Measurements from ENCODE around the gene DLG4. TPM values are rescaled to one million over a fixed set of nuclear protein-coding genes. Genes with fewer than 3 reads are reported as not detected.

The DLG4 gene
- total RNA-seq, 4 donors from 2014 or later, result 2.9 to 12.7 (median 3.2) TPM

DNA sequence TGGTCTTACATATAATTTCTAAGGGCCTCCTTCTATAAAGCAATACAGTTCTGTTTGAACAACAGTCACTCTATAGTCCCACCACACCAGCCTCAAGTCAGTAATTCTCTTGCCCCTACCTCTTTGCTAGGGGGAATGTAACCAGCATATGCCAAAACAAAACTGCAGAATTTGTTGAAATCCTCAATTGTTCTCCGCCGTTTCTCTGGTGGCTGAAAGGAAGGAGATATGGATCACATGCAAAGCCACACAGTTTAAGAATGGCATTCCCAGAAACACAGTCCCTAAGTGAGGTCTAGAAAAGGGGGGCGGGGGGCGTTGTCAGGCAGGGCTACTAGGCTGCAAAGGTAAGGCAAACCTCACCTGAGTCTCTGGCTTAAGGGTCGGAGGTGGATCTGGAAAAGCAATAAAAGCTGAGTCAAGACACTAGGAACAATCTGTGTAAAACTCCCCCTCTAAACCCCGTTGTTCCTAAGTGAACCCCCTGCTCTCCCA, 17.7 kb upstream of the DLG4 start:
- Histone ChIP-seq H3K9me3 (no peaks in the 10 kb centered on the region), H3K27me3 (no peaks in the 10 kb centered on the region), H3K27ac (peak overlapping the region; percentile 95), H3K4me1 (peaks cover 68% of the 10 kb centered on the region), H3K36me3 (peaks cover 9% of the 10 kb centered on the region), H3K4me3 (peak overlapping the region; percentile 97)
- DNase-seq (ENCODE audit: low spot score in 2 of 2), result peak in 1 of 2 donors; percentile 72
- TF ChIP-seq POLR2A (IDR thresholded peaks at IDR 0.05), result no peak
- WGBS, result 19% methylated on average over 6 of the region's 6 CpGs

DNA sequence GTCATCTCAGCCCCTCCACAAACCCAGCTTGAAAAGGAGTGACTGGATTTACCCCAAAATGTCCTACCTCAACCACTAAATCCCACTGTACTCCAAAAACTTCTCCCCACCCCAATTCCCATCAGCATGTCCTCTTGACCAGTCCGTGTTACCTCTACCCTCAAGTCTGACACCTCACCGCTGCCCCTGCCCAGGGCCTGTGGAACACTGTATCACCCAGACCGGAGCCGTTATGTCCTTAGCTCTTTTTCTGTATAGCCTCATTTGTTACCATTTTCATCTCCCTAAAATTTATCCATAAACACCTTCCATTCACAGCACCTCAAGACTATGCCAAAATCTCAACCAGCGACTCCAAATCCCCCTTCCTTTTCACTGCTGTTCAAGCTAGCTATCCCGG, 17.2 kb upstream of the DLG4 start:
- H3K4me1 ChIP-seq, result peaks cover 73% of the 10 kb centered on the region
- H3K9me3 ChIP-seq, result no peaks in the 10 kb centered on the region
- H3K27ac ChIP-seq, result peak overlapping the region; percentile 95
- DNase-seq (ENCODE audit: low spot score in 2 of 2), result no peak
- 83% methylated on average over 6 of the region's 6 CpGs for whole genome bisulfite sequencing
- no peaks in the 10 kb centered on the region for H3K27me3 ChIP-seq
- H3K4me3 ChIP-seq, result no peak overlapping the region
- TF ChIP-seq, protein P1, sequence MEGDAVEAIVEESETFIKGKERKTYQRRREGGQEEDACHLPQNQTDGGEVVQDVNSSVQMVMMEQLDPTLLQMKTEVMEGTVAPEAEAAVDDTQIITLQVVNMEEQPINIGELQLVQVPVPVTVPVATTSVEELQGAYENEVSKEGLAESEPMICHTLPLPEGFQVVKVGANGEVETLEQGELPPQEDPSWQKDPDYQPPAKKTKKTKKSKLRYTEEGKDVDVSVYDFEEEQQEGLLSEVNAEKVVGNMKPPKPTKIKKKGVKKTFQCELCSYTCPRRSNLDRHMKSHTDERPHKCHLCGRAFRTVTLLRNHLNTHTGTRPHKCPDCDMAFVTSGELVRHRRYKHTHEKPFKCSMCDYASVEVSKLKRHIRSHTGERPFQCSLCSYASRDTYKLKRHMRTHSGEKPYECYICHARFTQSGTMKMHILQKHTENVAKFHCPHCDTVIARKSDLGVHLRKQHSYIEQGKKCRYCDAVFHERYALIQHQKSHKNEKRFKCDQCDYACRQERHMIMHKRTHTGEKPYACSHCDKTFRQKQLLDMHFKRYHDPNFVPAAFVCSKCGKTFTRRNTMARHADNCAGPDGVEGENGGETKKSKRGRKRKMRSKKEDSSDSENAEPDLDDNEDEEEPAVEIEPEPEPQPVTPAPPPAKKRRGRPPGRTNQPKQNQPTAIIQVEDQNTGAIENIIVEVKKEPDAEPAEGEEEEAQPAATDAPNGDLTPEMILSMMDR (IDR thresholded peaks at IDR 0.05), result no peak
- no peak for TF ChIP-seq EP300 (IDR thresholded peaks at IDR 0.05)
- TF ChIP-seq POLR2A (IDR thresholded peaks at IDR 0.05), result no peak
- TF ChIP-seq POLR2AphosphoS5 (IDR thresholded peaks at IDR 0.05), result no peak
- H3K36me3 ChIP-seq, result peaks cover 9% of the 10 kb centered on the region

DNA sequence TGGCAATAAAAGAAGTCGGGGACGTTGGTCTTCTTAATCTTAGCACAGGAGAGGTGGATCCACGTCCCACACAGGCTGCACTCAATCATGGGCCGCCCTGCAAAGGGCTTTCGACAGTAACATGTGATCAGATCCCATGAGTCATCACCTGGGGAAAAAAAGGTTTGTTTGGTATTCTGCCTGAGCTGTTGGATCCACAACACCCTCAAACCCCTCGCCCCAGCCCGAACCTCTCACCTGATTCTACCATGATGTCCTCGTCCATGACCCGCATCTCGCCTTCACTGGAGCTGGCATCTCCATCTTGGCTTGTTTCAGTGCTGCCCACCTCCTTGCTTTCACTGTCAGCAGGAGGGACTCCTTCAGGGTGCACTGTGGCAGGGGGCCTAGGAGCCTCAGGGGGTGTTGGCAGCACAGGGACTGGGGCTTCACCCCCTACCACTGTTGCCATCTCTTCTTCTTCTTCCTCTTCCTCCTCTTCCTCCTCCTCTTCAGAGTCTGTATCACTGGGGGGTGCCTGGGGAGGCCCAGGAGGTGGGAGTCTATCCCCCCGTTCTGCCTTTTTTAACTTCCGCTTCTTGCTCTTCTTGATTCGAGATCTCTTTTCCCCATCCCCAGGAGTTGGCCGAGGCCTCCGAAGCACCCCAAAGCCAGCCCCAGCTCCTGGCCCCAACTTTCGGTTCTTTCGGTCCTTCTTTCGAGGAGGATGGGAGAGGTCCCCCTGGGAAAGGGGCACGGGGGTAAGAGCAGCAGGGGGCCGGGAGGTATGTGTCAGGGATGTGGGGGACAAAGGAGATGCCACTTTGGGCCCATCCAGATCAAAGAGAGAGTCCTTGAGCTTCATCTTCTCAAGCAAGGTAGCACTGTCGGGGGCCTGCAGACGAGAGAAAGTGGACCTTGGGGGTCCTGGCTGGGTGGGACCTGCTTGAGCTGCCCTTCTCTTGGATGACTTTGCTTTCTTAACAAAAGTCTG, 16.3 kb upstream of the DLG4 start:
- Histone ChIP-seq H3K4me3 (no peak overlapping the region), H3K36me3 (peaks cover 9% of the 10 kb centered on the region), H3K27me3 (no peaks in the 10 kb centered on the region), H3K4me1 (peaks cover 71% of the 10 kb centered on the region), H3K9me3 (no peaks in the 10 kb centered on the region), H3K27ac (no peak overlapping the region)
- WGBS, result 79% methylated on average over 22 of the region's 22 CpGs
- DNase-seq (ENCODE audit: low spot score in 2 of 2), result peak in 1 of 2 donors; percentile 58
- TF ChIP-seq POLR2A (IDR thresholded peaks at IDR 0.05) (no peak), EP300 (IDR thresholded peaks at IDR 0.05) (no peak), POLR2AphosphoS5 (IDR thresholded peaks at IDR 0.05) (no peak)
- TF ChIP-seq, protein P1 (IDR thresholded peaks at IDR 0.05), result no peak

DNA sequence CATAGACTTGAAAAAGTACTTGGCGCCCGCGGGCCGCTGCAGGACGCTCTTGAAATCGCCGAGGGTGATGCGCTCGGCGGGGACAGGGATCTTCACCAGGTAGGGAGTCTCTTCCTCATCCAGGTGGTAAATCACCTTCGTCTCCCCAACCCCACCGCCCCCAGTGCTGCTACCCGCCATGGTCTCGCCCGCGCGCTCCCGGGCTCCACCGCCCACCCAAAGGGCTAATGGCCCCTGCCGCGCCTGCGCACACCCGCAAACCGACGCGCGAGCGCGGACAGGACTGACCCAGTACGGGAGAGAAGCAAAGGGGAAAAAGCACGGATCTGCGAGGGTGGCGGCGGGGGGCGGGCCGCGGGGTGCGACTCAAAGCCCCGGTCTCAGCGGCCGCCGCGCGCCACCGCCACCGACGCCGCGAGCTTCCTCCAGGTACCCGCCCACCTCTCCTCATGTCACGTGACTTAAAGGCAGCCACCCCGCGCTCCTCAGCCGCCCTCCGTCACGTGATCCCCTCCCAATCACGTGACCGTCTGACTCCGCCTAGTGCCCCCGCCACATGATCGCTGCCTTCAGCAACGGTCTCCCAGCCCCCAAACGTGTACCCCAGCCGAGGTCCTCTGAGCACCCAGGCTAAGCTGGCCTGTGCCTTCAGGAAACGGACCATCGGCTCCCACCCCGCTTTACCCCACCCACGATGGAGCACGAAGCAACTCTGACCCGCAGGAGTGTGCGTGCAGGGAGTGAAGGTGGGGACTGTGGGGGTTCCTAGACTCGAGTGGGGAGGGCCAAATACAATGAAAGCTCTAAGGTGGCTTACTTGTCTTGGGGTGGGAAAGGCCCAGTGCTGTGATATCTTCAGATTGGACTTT, 14.7 kb upstream of the DLG4 start, which contains the start of gene DVL2:
Gene DVL2 (minus strand): TSS at position 435 of the 869 bp plus-strand sequence. CDS start 255 bp downstream, at position 180.
- no peaks in the 10 kb centered on the region for H3K9me3 ChIP-seq
- WGBS, result 2% methylated on average over 13 of the region's 72 CpGs
- H3K27ac ChIP-seq, result peak within 1 kb of the TSS; percentile 87
- DNase-seq (ENCODE audit: low spot score in 2 of 2), result peak; percentile 98 to 99
- H3K27me3 ChIP-seq, result no peaks in the 10 kb centered on the region
- peaks cover 64% of the 10 kb centered on the region for H3K4me1 ChIP-seq
- H3K36me3 ChIP-seq, result peaks cover 6% of the 10 kb centered on the region
- peak within 1 kb of the TSS; percentile 83 for H3K4me3 ChIP-seq
- peak in 2 of 3 donors; percentile 76 to 85 for TF ChIP-seq POLR2AphosphoS5 (IDR thresholded peaks at IDR 0.05)
- TF ChIP-seq POLR2A (IDR thresholded peaks at IDR 0.05), result peak in 1 of 2 donors; percentile 65
- no peak for TF ChIP-seq EP300 (IDR thresholded peaks at IDR 0.05)
- TF ChIP-seq, protein P1 (IDR thresholded peaks at IDR 0.05), result no peak

DNA sequence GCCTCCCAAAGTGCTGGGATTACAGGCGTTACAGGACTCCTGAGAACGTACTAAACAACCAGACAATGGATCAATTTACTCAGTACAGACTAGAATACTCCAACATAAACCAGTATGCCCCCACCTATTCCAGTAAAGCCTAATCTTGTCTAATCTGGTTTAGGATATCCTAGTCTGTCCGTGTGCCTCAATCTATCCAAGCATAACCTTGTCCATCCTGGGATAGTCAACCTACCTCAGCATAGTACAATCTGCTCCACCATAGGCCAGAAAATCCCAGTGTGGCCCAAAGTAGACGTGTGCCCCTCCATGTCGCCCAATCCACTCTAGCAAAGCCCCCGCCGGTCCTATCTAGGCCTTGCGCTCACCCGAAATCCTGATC, 14.1 kb upstream of the DLG4 start:
- TF ChIP-seq, protein P1 (IDR thresholded peaks at IDR 0.05), result no peak
- TF ChIP-seq EP300 (IDR thresholded peaks at IDR 0.05) (no peak), POLR2AphosphoS5 (IDR thresholded peaks at IDR 0.05) (no peak), POLR2A (IDR thresholded peaks at IDR 0.05) (no peak)
- H3K27me3 ChIP-seq, result no peaks in the 10 kb centered on the region
- H3K4me1 ChIP-seq, result peaks cover 66% of the 10 kb centered on the region
- peaks cover 12% of the 10 kb centered on the region for H3K36me3 ChIP-seq
- no peak for DNase-seq (ENCODE audit: low spot score in 2 of 2)
- 0% methylated on average over 9 of the region's 9 CpGs for WGBS
- H3K27ac ChIP-seq, result peak overlapping the region; percentile 87
- no peaks in the 10 kb centered on the region for H3K9me3 ChIP-seq
- H3K4me3 ChIP-seq, result peak overlapping the region; percentile 83

Measured in suprapubic skin (tissue), 4 donors.